GM15510 (cell line): ENCODE measurements around the gene OR10A3.

Source experiments
- POLR2A ChIP-seq: IDR thresholded peaks from 3 replicates; pipeline ENCODE4 v1.6.1; 2011; ENCODE audit warnings: borderline replicate concordance; ENCODE audit not compliant: insufficient read length; ENCODE audit errors: extremely low read depth

OR10A3 gene

GRCh38 chr11:7905549-7905948 lies 36.0 kb downstream of the OR10A3 start:
- TF ChIP-seq POLR2A, result no peak

GRCh38 chr11:7904917-7905316 lies 36.6 kb downstream of the OR10A3 start:
- TF ChIP-seq POLR2A, result no peak

- no peak for TF ChIP-seq POLR2A
These were observed 37.6 kb downstream of the OR10A3 start for GRCh38 chr11:7903940-7904339.

- no peak for TF ChIP-seq POLR2A
These were observed 40.1 kb downstream of the OR10A3 start for GRCh38 chr11:7901319-7901854.

GRCh38 chr11:7900686-7901085 lies 40.8 kb downstream of the OR10A3 start:
- no peak for TF ChIP-seq POLR2A

- TF ChIP-seq POLR2A, result no peak
These were observed 42.1 kb downstream of the OR10A3 start for GRCh38 chr11:7899418-7899817.

GRCh38 chr11:7898666-7899283 lies 42.7 kb downstream of the OR10A3 start:
- no peak for TF ChIP-seq POLR2A

GRCh38 chr11:7896009-7896785 lies 45.3 kb downstream of the OR10A3 start:
- TF ChIP-seq POLR2A, result no peak

GRCh38 chr11:7894251-7894650 lies 47.3 kb downstream of the OR10A3 start:
- TF ChIP-seq POLR2A, result no peak

- TF ChIP-seq POLR2A, result no peak
These were observed 47.7 kb downstream of the OR10A3 start for GRCh38 chr11:7893796-7894195.

- no peak for TF ChIP-seq POLR2A
These were observed 48.7 kb downstream of the OR10A3 start for GRCh38 chr11:7892840-7893254.

GRCh38 chr11:7892059-7892699 lies 49.3 kb downstream of the OR10A3 start:
- TF ChIP-seq POLR2A, result no peak

- no peak for TF ChIP-seq POLR2A
These were observed 50.9 kb downstream of the OR10A3 start for GRCh38 chr11:7890417-7891172.

- TF ChIP-seq POLR2A, result no peak
These were observed 51.5 kb downstream of the OR10A3 start for GRCh38 chr11:7889985-7890384.
